Loucy (cell line): Measurements from ENCODE around the gene DCBLD2.

Source experiments
- CTCF ChIP-seq: fragments of 200-600 bp; sonication (generic); conservative IDR thresholded peaks from 2 replicates; pipeline ENCODE4 v1.5.1; 2014; ENCODE audit warnings: mild to moderate bottlenecking, antibody characterized with exemption, low read length
- EZH2phosphoT487 ChIP-seq: fragments of 200-600 bp; IDR thresholded peaks from 2 replicates; pipeline ENCODE4 v1.6.1; 2018; ENCODE audit warnings: antibody characterized with exemption, mild to moderate bottlenecking, moderate library complexity, borderline replicate concordance

DNA sequence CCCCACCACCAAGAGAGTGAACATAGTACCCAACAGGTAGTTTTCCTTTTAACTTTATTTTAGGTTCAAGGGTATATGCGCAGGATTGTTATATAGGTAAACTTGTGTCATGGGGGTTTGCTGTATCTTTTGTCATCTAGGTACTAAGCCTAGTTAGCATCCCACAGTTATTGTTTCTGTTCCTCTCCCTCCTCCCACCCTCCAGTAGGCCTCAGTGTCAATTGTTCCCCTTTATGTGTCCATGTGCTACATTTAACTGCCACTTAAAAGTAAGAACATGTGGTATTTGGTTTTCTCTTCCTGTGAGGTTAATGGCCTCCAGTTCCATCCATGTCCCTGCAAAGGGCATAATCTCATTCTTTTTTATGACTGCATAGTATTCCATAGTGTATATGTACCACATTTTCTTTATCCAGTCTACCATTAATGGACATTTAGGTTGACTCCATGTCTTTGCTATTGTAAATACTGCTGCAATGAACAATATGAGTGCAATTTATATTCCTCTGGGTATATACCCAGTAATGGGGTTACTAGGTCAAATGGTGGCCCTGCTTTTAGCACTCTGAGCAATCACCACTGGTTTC, 72.2 kb downstream of the DCBLD2 start:
- TF ChIP-seq CTCF (no peak), EZH2phosphoT487 (no peak)
